Measurements from ENCODE around the gene PLPPR5. TPM values are rescaled to one million over a fixed set of nuclear protein-coding genes. Genes with fewer than 3 reads are reported as not detected.
A peak's percentile ranks its signal among the peaks of the same experiment; 100 is the strongest.

PLPPR5 gene
- total RNA-seq, 1 donor, result not detected

DNA sequence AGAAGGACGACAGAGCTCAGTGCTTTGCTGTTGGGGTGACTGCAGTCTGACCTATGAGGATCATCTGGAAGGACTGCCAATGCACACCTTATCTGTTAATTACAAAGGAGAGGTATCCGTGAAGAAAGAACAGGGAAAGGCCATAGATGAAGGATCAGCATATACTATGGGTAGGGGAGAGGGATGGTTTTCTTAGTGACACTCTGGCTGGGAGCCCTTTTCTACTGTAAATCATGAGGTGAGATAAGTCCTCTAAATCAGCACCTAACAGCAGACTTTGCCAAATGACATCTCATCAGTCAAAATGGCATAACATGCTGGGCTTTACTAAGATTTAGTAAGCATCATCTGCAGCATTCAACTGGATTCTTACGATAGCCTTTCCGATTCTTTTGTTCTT lies 100.0 kb downstream of the PLPPR5 start:
- no peak for DNase-seq (ENCODE audit: insufficient read length, low spot score, missing footprints)
- Histone ChIP-seq H3K79me2 (ENCODE audit: insufficient read depth, low read length) (no peaks in the 10 kb centered on the region), H4K20me1 (ENCODE audit: insufficient read depth, low read length) (no peaks in the 10 kb centered on the region), H2AFZ (ENCODE audit: low read length) (no peak overlapping the region), H3K4me2 (ENCODE audit: insufficient read depth, low read length) (no peak overlapping the region), H3K27ac (ENCODE audit: low read depth, low read length) (no peak overlapping the region), H3K36me3 (ENCODE audit: insufficient read depth, low read length) (no peaks in the 10 kb centered on the region), H3K4me1 (ENCODE audit: insufficient read depth, low read length) (peaks cover 17% of the 10 kb centered on the region), H3K9me3 (ENCODE audit: low read depth, low read length) (no peaks in the 10 kb centered on the region), H3K27me3 (ENCODE audit: insufficient read depth, low read length) (no peaks in the 10 kb centered on the region), H3K4me3 (ENCODE audit: insufficient read depth, low read length) (no peak overlapping the region)
- TF ChIP-seq, protein P1, sequence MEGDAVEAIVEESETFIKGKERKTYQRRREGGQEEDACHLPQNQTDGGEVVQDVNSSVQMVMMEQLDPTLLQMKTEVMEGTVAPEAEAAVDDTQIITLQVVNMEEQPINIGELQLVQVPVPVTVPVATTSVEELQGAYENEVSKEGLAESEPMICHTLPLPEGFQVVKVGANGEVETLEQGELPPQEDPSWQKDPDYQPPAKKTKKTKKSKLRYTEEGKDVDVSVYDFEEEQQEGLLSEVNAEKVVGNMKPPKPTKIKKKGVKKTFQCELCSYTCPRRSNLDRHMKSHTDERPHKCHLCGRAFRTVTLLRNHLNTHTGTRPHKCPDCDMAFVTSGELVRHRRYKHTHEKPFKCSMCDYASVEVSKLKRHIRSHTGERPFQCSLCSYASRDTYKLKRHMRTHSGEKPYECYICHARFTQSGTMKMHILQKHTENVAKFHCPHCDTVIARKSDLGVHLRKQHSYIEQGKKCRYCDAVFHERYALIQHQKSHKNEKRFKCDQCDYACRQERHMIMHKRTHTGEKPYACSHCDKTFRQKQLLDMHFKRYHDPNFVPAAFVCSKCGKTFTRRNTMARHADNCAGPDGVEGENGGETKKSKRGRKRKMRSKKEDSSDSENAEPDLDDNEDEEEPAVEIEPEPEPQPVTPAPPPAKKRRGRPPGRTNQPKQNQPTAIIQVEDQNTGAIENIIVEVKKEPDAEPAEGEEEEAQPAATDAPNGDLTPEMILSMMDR (IDR thresholded peaks at IDR 0.05; ENCODE audit: extremely low read depth, low read depth, low read length), result no peak

DNA sequence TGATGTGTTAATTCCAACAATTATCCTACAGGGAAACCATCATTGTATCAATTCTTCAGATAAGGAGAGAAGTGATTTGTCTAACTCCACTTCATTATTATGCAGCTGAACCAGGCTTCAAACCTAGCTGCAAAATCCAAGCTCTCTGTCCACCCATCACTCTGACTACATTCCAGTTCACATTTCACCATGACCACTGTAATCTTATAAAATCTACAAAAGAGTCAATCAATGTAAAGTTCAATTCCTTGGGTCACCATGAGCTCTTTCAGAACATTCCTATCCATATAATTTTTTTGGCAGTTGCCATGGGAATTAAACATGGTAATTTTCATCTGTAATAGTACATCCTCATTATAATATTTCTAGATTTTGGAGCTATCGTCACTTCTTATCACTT lies 100.9 kb downstream of the PLPPR5 start:
- peak overlapping the region; percentile 77 for H3K27ac ChIP-seq (ENCODE audit: low read depth, low read length)
- no peaks in the 10 kb centered on the region for H3K36me3 ChIP-seq (ENCODE audit: insufficient read depth, low read length)
- peak overlapping the region; percentile 32 for H3K4me2 ChIP-seq (ENCODE audit: insufficient read depth, low read length)

DNA sequence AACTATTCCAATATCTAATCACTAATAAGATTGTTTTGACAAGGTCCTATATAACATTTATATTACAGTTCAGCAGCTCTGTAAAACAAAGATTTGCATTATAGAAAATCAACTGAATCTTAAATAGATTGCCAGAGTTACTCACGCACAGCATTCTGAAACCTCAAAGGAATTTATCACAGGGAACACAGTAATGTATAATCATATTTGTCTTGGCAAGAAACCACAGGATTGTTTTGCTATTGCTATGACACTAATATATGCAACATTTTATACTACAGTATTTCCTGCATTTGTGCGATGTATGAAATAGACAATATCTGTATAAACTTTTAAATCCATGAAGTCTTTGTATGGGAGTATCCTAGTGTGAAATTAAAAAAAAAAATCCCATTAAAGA lies 101.4 kb downstream of the PLPPR5 start:
- H3K4me1 ChIP-seq (ENCODE audit: insufficient read depth, low read length), result peaks cover 22% of the 10 kb centered on the region
- H3K27me3 ChIP-seq (ENCODE audit: insufficient read depth, low read length), result no peaks in the 10 kb centered on the region
- H3K36me3 ChIP-seq (ENCODE audit: insufficient read depth, low read length), result no peaks in the 10 kb centered on the region
- H3K79me2 ChIP-seq (ENCODE audit: insufficient read depth, low read length), result no peaks in the 10 kb centered on the region
- TF ChIP-seq, protein P1 (IDR thresholded peaks at IDR 0.05; ENCODE audit: extremely low read depth, low read depth, low read length), result no peak
- H3K9me3 ChIP-seq (ENCODE audit: low read depth, low read length), result no peaks in the 10 kb centered on the region
- no peaks in the 10 kb centered on the region for H4K20me1 ChIP-seq (ENCODE audit: insufficient read depth, low read length)
- H2AFZ ChIP-seq (ENCODE audit: low read length), result no peak overlapping the region
- peak; percentile 46 for DNase-seq (ENCODE audit: insufficient read length, low spot score, missing footprints)
- peak overlapping the region; percentile 32 for H3K4me2 ChIP-seq (ENCODE audit: insufficient read depth, low read length)
- H3K27ac ChIP-seq (ENCODE audit: low read depth, low read length), result peak overlapping the region; percentile 77
- no peak overlapping the region for H3K4me3 ChIP-seq (ENCODE audit: insufficient read depth, low read length)

More for the DNA sequence above, 100.9 kb downstream of the PLPPR5 start:
- Histone ChIP-seq H2AFZ (ENCODE audit: low read length) (no peak overlapping the region), H3K4me3 (ENCODE audit: insufficient read depth, low read length) (no peak overlapping the region), H3K79me2 (ENCODE audit: insufficient read depth, low read length) (no peaks in the 10 kb centered on the region), H3K4me1 (ENCODE audit: insufficient read depth, low read length) (peaks cover 20% of the 10 kb centered on the region), H3K9me3 (ENCODE audit: low read depth, low read length) (no peaks in the 10 kb centered on the region), H3K27me3 (ENCODE audit: insufficient read depth, low read length) (no peaks in the 10 kb centered on the region), H4K20me1 (ENCODE audit: insufficient read depth, low read length) (no peaks in the 10 kb centered on the region)
- TF ChIP-seq, protein P1 (IDR thresholded peaks at IDR 0.05; ENCODE audit: extremely low read depth, low read depth, low read length), result no peak
- no peak for DNase-seq (ENCODE audit: insufficient read length, low spot score, missing footprints)

DNA sequence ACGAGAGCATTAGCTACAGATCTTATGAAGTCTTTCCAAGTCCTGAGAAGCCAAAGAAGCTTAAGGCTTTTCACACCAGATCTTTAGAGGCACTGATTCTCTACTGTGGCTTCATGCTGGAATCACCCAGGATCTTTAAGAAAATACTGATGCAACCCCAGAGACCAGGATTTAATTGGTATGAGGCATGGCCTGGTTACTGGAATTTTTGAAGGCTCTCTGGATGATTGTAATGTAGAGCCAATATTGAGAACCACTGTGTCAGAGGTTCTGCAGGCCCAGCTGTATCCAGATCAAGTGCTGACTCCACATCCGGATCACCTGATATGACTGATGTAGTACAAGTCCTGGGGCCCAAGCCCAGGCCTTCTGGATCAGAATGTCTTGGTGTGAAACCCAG lies 105.7 kb downstream of the PLPPR5 start:
- Histone ChIP-seq H2AFZ (ENCODE audit: low read length) (peak overlapping the region; percentile 56), H4K20me1 (ENCODE audit: insufficient read depth, low read length) (no peaks in the 10 kb centered on the region), H3K4me1 (ENCODE audit: insufficient read depth, low read length) (peaks cover 16% of the 10 kb centered on the region), H3K36me3 (ENCODE audit: insufficient read depth, low read length) (no peaks in the 10 kb centered on the region), H3K4me2 (ENCODE audit: insufficient read depth, low read length) (no peak overlapping the region), H3K27ac (ENCODE audit: low read depth, low read length) (peak overlapping the region; percentile 61), H3K27me3 (ENCODE audit: insufficient read depth, low read length) (no peaks in the 10 kb centered on the region), H3K4me3 (ENCODE audit: insufficient read depth, low read length) (no peak overlapping the region), H3K79me2 (ENCODE audit: insufficient read depth, low read length) (no peaks in the 10 kb centered on the region), H3K9me3 (ENCODE audit: low read depth, low read length) (no peaks in the 10 kb centered on the region)
- TF ChIP-seq, protein P1 (IDR thresholded peaks at IDR 0.05; ENCODE audit: extremely low read depth, low read depth, low read length), result no peak
- no peak for DNase-seq (ENCODE audit: insufficient read length, low spot score, missing footprints)

Data from osteoblast (primary cell).